GM23338 (cell line): Measurements from ENCODE around the gene SMG9. TPM values are rescaled to one million over a fixed set of nuclear protein-coding genes. Genes with fewer than 3 reads are reported as not detected.

ENCODE experiments used
- ATAC-seq: fragments of 200-7000 bp; cut with Tn5 transposase; 3 replicates; pipeline ENCODE4 v1.9.1; 2020
- DNase-seq: peaks from one replicate; pipeline ENCODE4 v3.0.0-alpha.2; 2015; ENCODE audit warnings: low spot score
- H2AFZ ChIP-seq: fragments of 200-600 bp; sonication (generic); 2 replicates; pipeline ENCODE4 v1.8.0; 2016; ENCODE audit warnings: antibody characterized with exemption, mild to moderate bottlenecking, moderate library complexity
- H3F3A ChIP-seq: fragments of 200-600 bp; sonication (generic); replicated peaks from 2 replicates; pipeline ENCODE4 v1.8.0; 2017; ENCODE audit warnings: antibody characterized with exemption, mixed run types, low read depth
- H3K27ac ChIP-seq: fragments of 200-600 bp; sonication (generic); 2 replicates; pipeline ENCODE4 v1.6.1; 2016; ENCODE audit warnings: low read depth
- H3K27me3 ChIP-seq: fragments of 200-600 bp; sonication (generic); 2 replicates; pipeline ENCODE4 v1.8.0; 2016; ENCODE audit warnings: mild to moderate bottlenecking, mixed run types, moderate library complexity; ENCODE audit not compliant: insufficient read depth
- H3K36me3 ChIP-seq: fragments of 200-600 bp; sonication (generic); 2 replicates; pipeline ENCODE4 v1.8.0; 2016; ENCODE audit warnings: mild to moderate bottlenecking; ENCODE audit not compliant: insufficient read depth
- H3K4me1 ChIP-seq: fragments of 200-600 bp; sonication (generic); 2 replicates; pipeline ENCODE4 v1.8.0; 2016; ENCODE audit warnings: mild to moderate bottlenecking, moderate library complexity; ENCODE audit not compliant: insufficient read depth
- H3K4me2 ChIP-seq: fragments of 200-600 bp; sonication (generic); 2 replicates; pipeline ENCODE4 v1.7.1; 2017; ENCODE audit warnings: mixed run types
- H3K4me3 ChIP-seq: fragments of 200-600 bp; sonication (generic); 2 replicates; pipeline ENCODE4 v1.6.1; 2016; ENCODE audit warnings: mixed run types
- H3K79me2 ChIP-seq: fragments of 200-600 bp; sonication (generic); replicated peaks from 2 replicates; pipeline ENCODE4 v1.8.0; 2017; ENCODE audit warnings: mild to moderate bottlenecking; ENCODE audit not compliant: insufficient read depth
- H3K9me2 ChIP-seq: fragments of 200-600 bp; sonication (generic); 2 replicates; pipeline ENCODE4 v1.8.0; 2017; ENCODE audit not compliant: insufficient read depth
- H4K20me1 ChIP-seq: fragments of 200-600 bp; sonication (generic); replicated peaks from 2 replicates; pipeline ENCODE4 v1.8.0; 2017; ENCODE audit warnings: mild to moderate bottlenecking; ENCODE audit not compliant: insufficient read depth
- H3K27ac Mint-ChIP-seq: 2 replicates; pipeline ENCODE4 v1.8.0; 2020; ENCODE audit warnings: inconsistent platforms, mild to moderate bottlenecking, moderate library complexity, mixed read lengths
- H3K27me3 Mint-ChIP-seq: 3 replicates; pipeline ENCODE4 v1.8.0; 2022; ENCODE audit warnings: low read depth, mild to moderate bottlenecking, moderate library complexity, mixed read lengths, inconsistent platforms; ENCODE audit not compliant: insufficient read depth, poor library complexity
- H3K36me3 Mint-ChIP-seq: 3 replicates; pipeline ENCODE4 v1.8.0; 2021; ENCODE audit warnings: low read depth, mild to moderate bottlenecking, inconsistent platforms, moderate library complexity, mixed read lengths
- H3K4me1 Mint-ChIP-seq: 3 replicates; pipeline ENCODE4 v1.8.0; 2020; ENCODE audit warnings: mild to moderate bottlenecking, inconsistent platforms, mixed read lengths
- H3K4me3 Mint-ChIP-seq: 3 replicates; pipeline ENCODE4 v1.8.0; 2021; ENCODE audit warnings: moderate library complexity, mild to moderate bottlenecking, inconsistent platforms, mixed read lengths
- H3K9me3 Mint-ChIP-seq: 3 replicates; pipeline ENCODE4 v1.8.0; 2020; ENCODE audit warnings: moderate library complexity, mild to moderate bottlenecking, inconsistent platforms, mixed read lengths
- CREB1 ChIP-seq: fragments of 250-450 bp; sonication (Bioruptor Pico); IDR thresholded peaks from 2 replicates; pipeline ENCODE4 v1.5.0; 2020; ENCODE audit warnings: low read depth, mild to moderate bottlenecking, moderate library complexity
- CTCF ChIP-seq, 2 experiments: fragments of 200-600 bp in 1 of 2; sonication (generic) in 1 of 2; conservative IDR thresholded peaks; 2 replicates each; pipeline versions ENCODE4 v1.5.1 to v1.6.1; 2016 to 2017; ENCODE audit warnings: antibody characterized with exemption in 2 of 2, low read depth in 2 of 2, mild to moderate bottlenecking in 2 of 2, moderate library complexity in 1 of 2
- EZH2phosphoT487 ChIP-seq: fragments of 200-600 bp; sonication (generic); IDR thresholded peaks from one replicate; pipeline ENCODE4 v1.8.1; 2018; ENCODE audit warnings: antibody characterized with exemption; ENCODE audit not compliant: unreplicated experiment
- JUNB ChIP-seq: IDR thresholded peaks from one replicate; pipeline ENCODE4 v1.6.1; 2016; ENCODE audit warnings: antibody characterized with exemption; ENCODE audit not compliant: unreplicated experiment
- NANOG ChIP-seq: IDR thresholded peaks from 2 replicates; pipeline ENCODE4 v1.6.1; 2016; ENCODE audit warnings: antibody characterized with exemption, borderline replicate concordance
- REST ChIP-seq: IDR thresholded peaks from one replicate; pipeline ENCODE4 v1.6.1; 2018; ENCODE audit warnings: antibody characterized with exemption; ENCODE audit not compliant: unreplicated experiment
- STAT1 ChIP-seq: IDR thresholded peaks from one replicate; pipeline ENCODE4 v1.6.1; 2016; ENCODE audit warnings: antibody characterized with exemption; ENCODE audit not compliant: unreplicated experiment
- ZNF114 ChIP-seq: fragments of 250-450 bp; sonication (Bioruptor Pico); IDR thresholded peaks from 2 replicates; pipeline ENCODE4 v1.5.0; 2020; ENCODE audit warnings: mild to moderate bottlenecking, moderate library complexity
- ZNF331 ChIP-seq: fragments of 250-450 bp; sonication (Bioruptor Pico); IDR thresholded peaks from 2 replicates; pipeline ENCODE4 v1.5.0; 2020; ENCODE audit warnings: low read depth, mild to moderate bottlenecking, moderate library complexity
- ZNF462 ChIP-seq: fragments of 250-450 bp; sonication (Bioruptor Pico); IDR thresholded peaks from 2 replicates; pipeline ENCODE4 v1.5.0; 2020; ENCODE audit warnings: mild to moderate bottlenecking, moderate library complexity
- polyA plus RNA-seq: library from polyadenylated mRNA; unstranded; fragments of >200 nt; fragmentation: Nextera tagmentation; extraction: Ambion mirVana; gene quantifications from 2 replicates; pipeline ENCODE4 v1.2.1, GENCODE V29; 2016
- total RNA-seq: library from RNA; depleted of rRNA; stranded (reverse); fragments of >200 nt; shearing (Covaris generic); gene quantifications from 2 replicates; pipeline ENCODE4 v1.2.3, GENCODE V29; 2014
- TF ChIP-seq, protein P1 (sequence below): IDR thresholded peaks from 2 replicates; pipeline ENCODE4 v1.6.1; 2016; ENCODE audit warnings: antibody characterized with exemption

The SMG9 gene
- total and polyA plus RNA-seq, 2 experiments from 2014 or later, result 13.2 to 14.0 TPM

DNA sequence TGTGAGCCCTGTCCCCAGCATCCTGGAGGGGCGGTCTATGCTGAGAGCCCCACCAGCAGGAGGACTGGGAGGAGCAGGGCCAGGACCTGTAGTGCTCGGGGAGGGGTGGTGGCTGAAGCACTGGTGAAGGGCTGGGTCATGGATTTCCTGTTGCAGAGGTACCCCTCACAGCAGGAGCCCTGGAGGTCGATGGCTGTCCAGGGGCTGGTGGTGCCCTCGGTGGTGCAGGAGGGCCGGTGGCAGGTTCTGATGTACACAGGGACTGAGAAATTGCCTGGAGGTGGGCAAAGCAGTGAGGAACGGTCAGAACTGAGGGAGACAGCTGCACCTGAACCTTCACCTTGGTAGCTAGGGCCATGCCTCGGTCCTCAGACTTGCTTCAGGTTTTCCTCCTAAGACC is 42.8 kb upstream of the SMG9 start (continued):
- TF ChIP-seq ZNF462 (CRISPR knock-in tag), result no peak
- no peak for TF ChIP-seq CTCF (conservative IDR thresholded peaks at IDR 0.05; ENCODE audit: low read depth in 2 of 2)
- no peak for TF ChIP-seq STAT1
- no peak for TF ChIP-seq NANOG
- TF ChIP-seq EZH2phosphoT487, result no peak
- TF ChIP-seq, protein P1, sequence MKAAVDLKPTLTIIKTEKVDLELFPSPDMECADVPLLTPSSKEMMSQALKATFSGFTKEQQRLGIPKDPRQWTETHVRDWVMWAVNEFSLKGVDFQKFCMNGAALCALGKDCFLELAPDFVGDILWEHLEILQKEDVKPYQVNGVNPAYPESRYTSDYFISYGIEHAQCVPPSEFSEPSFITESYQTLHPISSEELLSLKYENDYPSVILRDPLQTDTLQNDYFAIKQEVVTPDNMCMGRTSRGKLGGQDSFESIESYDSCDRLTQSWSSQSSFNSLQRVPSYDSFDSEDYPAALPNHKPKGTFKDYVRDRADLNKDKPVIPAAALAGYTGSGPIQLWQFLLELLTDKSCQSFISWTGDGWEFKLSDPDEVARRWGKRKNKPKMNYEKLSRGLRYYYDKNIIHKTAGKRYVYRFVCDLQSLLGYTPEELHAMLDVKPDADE, result no peak

DNA sequence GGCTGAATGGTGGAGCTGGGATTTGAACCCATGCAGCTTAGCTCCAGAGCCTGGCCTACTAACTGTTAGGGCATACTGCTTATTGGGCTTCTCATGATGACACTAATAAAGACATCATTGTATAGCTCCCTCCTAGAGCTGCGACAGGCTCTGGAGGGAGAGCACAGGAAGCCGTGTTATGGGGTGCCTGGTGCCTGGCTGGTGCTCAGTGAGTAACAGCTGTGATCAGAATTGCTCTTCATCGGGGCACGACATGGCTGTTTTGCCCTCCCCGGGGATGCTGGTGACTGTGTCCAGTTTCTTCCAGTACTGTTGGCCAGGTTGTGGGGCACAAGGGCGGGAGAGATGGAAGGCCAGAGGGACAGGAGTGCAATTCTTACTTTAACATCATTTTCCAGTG is 42.4 kb upstream of the SMG9 start:
- ATAC-seq, result no peak
- H3K36me3 ChIP-seq, result no peaks in the 10 kb centered on the region
- H3K4me1 ChIP-seq, result no peaks in the 10 kb centered on the region
- no peaks in the 10 kb centered on the region for H4K20me1 ChIP-seq
- no peaks in the 10 kb centered on the region for H3F3A ChIP-seq
- no peak for DNase-seq
- H3K4me3 ChIP-seq, result no peak overlapping the region
- Mint-ChIP-seq H3K4me1 (no peaks in the 10 kb centered on the region; the same call in 2 of the 3 replicates), H3K9me3 (no peaks in the 10 kb centered on the region; the same call in 2 of the 3 replicates), H3K27me3 (peaks cover 38% of the 10 kb centered on the region), H3K36me3 (no peaks in the 10 kb centered on the region), H3K4me3 (peak overlapping the region; percentile 41; the same call in 2 of the 3 replicates), H3K27ac (no peak overlapping the region)
- H3K27me3 ChIP-seq, result peaks cover 48% of the 10 kb centered on the region
- no peaks in the 10 kb centered on the region for H3K9me2 ChIP-seq
- H2AFZ ChIP-seq, result no peak overlapping the region
- H3K27ac ChIP-seq, result no peak overlapping the region
- no peak overlapping the region for H3K4me2 ChIP-seq
- no peaks in the 10 kb centered on the region for H3K79me2 ChIP-seq
- no peak for TF ChIP-seq ZNF114 (CRISPR knock-in tag)
- TF ChIP-seq REST, result no peak
- no peak for TF ChIP-seq ZNF331
- TF ChIP-seq JUNB, result no peak
- TF ChIP-seq CREB1 (CRISPR knock-in tag), result no peak
